Naive thymus-derived CD8-positive, alpha-beta T cell (primary cell): Measurements from ENCODE around the gene ZNF565. TPM values are rescaled to one million over a fixed set of nuclear protein-coding genes. Genes with fewer than 3 reads are reported as not detected.
A peak's percentile ranks its signal among the peaks of the same experiment; 100 is the strongest.
"Not testable (repeated sequence)": the region's sequence is repeated elsewhere in the genome, so short reads cannot be mapped to it uniquely, and the experiment has no call there.

ENCODE experiments used
- ATAC-seq, 2 donors: fragments of 150-1000 bp; cut with Tn5 transposase in 1 of 2; sonication (Bioruptor Pico), chemical (Tn5 transposase) in 1 of 2; 1 replicate in 1 of 2; 2 replicates in 1 of 2; pipeline ENCODE4 v1.10.0; 2021; ENCODE audit warnings: mild to moderate bottlenecking in 2 of 2, moderate library complexity in 2 of 2
- POLR2A ChIA-PET: fragments of 350-600 bp; sonication (Branson Sonifier 250); formaldehyde crosslinking; loops from one replicate; lab custom pipeline; 2021; ENCODE audit warnings: antibody characterized with exemption; lab: Charles Lee
- DNase-seq, 10 donors: peaks; one replicate each; pipeline versions ENCODE4 v3.0.0 to v3.0.0-alpha.2; 2020 to 2022
- H3K27ac Mint-ChIP-seq, 10 donors: one replicate each; pipeline ENCODE4 v1.8.0; 2020 to 2022; ENCODE audit warnings: mild to moderate bottlenecking in 10 of 10, mixed read lengths in 10 of 10, moderate library complexity in 4 of 10, inconsistent platforms in 1 of 10
- H3K27me3 Mint-ChIP-seq, 5 donors: one replicate each; pipeline ENCODE4 v1.8.0; 2021 to 2022; ENCODE audit warnings: mixed read lengths in 5 of 5
- H3K36me3 Mint-ChIP-seq, 3 donors: one replicate each; pipeline ENCODE4 v1.8.0; 2020 to 2022; ENCODE audit warnings: mixed read lengths in 3 of 3, mild to moderate bottlenecking in 2 of 3, inconsistent platforms in 1 of 3
- H3K4me1 Mint-ChIP-seq, 4 donors: one replicate each; pipeline ENCODE4 v1.8.0; 2021 to 2022; ENCODE audit warnings: mixed read lengths in 4 of 4
- H3K4me3 Mint-ChIP-seq, 10 donors: one replicate each; pipeline ENCODE4 v1.8.0; 2020 to 2022; ENCODE audit warnings: mild to moderate bottlenecking in 10 of 10, mixed read lengths in 10 of 10, moderate library complexity in 6 of 10, inconsistent platforms in 1 of 10
- H3K9me3 Mint-ChIP-seq, 9 donors: one replicate each; pipeline ENCODE4 v1.8.0; 2020 to 2022; ENCODE audit warnings: mixed read lengths in 9 of 9, mild to moderate bottlenecking in 3 of 9, inconsistent platforms in 1 of 9, moderate library complexity in 1 of 9
- polyA plus RNA-seq, 3 donors: library from polyadenylated mRNA; unstranded; fragments of 300-500 nt; fragmentation: Illumina TruSeq; gene quantifications; one replicate each; pipeline ENCODE4 v1.2.3, GENCODE V29; 2021
- total RNA-seq, 8 experiments: library from RNA in 2 of 8; stranded (reverse) in 2 of 8; gene quantifications; one replicate each; pipeline ENCODE4 v1.2.3 and lab custom pipeline; 2021 to 2026

ZNF565 gene
- total and polyA plus RNA-seq, 5 experiments from 2014 or later: 1.7 to 9.4 (median 4.8) TPM

DNA sequence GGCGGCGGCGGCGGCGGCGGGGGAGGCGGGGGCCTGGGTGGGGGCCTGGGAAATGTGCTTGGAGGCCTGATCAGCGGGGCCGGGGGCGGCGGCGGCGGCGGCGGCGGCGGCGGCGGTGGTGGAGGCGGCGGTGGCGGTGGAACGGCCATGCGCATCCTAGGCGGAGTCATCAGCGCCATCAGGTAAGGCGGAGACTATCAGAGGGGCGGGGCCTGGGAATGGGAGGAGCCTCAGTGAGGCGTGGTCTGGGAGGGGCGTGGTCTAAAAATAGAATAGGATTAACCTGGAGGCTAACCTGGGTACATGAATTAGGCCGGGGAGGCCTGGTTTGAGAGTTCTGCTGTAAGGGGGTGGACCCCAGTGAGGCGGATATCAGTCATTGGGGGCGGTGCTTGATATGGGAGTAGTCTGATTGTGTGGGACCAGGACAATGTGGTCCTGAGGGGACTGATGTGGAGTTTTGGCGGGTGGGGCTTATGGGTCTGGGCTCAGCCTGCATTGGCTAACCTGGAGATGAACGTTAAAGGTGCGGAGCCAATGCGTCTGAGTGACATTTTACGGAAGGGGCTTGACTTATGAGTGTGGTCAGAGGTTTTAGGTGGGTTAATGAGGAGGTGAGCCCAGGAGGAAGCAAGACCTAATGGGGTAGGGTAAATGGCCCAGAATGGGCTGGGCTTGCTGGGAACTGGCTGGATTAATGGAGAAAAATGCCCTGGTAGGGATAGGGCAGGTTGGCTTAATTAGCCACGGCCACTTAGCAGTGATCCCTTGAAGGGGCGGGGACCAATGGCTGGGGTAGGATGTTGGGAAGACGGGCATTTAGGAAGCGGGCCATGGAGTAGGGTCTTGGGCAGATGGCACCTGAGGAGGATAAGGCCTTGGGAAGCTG, 73.2 kb downstream of the ZNF565 start:
- POLR2A ChIA-PET: interaction anchor here (0.6 to 2.2 kb wide), 6 partner anchors 13 to 477 kb away, joined by 4 to 23 read pairs (median 8); partner anchors contain the start of genes POLR2I, TBCB, ZNF146 and ZNF565

DNA sequence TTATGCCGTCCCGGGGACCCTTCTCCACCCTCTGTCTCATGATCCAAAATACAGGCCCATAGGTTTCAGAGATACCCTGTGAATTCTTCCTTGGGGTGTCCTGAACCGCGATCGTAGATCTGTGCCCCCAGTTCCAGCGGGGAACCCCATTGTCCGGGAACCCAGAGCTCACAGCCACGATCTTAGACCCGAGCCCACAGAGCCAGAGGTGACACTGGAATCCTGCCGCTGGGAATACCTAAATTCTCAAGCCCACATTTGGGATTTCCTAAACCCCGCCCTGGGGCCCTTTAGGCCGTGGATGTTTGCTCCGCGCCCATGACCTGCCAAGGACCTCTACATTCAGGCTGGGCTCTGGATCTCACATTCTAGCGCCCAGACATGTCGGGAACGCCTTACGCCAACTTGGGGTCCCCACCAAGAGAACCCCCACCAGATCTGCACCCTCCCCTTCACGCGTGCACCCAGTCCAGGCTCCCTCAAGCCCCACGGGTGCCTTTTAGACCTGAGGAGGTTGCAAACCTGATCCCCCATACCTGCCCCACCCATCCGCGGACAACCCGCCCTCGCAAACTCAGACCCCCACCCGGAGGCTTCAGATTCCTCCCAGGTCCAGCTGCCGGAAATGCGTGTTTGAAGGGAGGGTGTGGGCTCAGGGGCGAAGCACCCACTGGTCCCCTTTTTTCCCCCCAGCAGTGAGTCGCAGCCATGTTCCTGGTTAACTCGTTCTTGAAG, 74.0 kb downstream of the ZNF565 start:
- H3K4me1 Mint-ChIP-seq: peaks cover 12 to 22% (median 19%) of the 10 kb centered on the region in 4 donors
- H3K4me3 Mint-ChIP-seq: peak overlapping the region; percentile 92 to 96 (median 95)
- DNase-seq (peak in 5 of 10 donors; percentile 48 to 82 (median 53)), ATAC-seq (peak; percentile 27 to 35)
- H3K9me3 Mint-ChIP-seq: peaks cover 0 to 2% (median 0%) of the 10 kb centered on the region in 9 donors
- POLR2A ChIA-PET: interaction anchor here (0.6 to 2.2 kb wide), 9 partner anchors 12 to 476 kb away, joined by 3 to 23 read pairs (median 6); partner anchors contain the start of genes POLR2I, TBCB, THAP8 and ZNF146
- H3K27me3 Mint-ChIP-seq: no peaks in the 10 kb centered on the region
- H3K36me3 Mint-ChIP-seq: peaks cover 0 to 34% (median 12%) of the 10 kb centered on the region in 3 donors
- peak overlapping the region; percentile 82 to 97 (median 95) for H3K27ac Mint-ChIP-seq

More for the DNA sequence above, 73.2 kb downstream of the ZNF565 start:
- Mint-ChIP-seq H3K4me1 (peaks cover 13 to 22% (median 19%) of the 10 kb centered on the region in 4 donors), H3K4me3 (peak overlapping the region; percentile 92 to 96 (median 95)), H3K36me3 (peaks cover 0 to 42% (median 12%) of the 10 kb centered on the region in 3 donors), H3K27ac (peak overlapping the region; percentile 82 to 97 (median 95)), H3K9me3 (peaks cover 0 to 2% (median 0%) of the 10 kb centered on the region in 9 donors), H3K27me3 (no peaks in the 10 kb centered on the region)
- ATAC-seq (peak; percentile 70 to 77), DNase-seq (peak; percentile 77 to 93 (median 90))

DNA sequence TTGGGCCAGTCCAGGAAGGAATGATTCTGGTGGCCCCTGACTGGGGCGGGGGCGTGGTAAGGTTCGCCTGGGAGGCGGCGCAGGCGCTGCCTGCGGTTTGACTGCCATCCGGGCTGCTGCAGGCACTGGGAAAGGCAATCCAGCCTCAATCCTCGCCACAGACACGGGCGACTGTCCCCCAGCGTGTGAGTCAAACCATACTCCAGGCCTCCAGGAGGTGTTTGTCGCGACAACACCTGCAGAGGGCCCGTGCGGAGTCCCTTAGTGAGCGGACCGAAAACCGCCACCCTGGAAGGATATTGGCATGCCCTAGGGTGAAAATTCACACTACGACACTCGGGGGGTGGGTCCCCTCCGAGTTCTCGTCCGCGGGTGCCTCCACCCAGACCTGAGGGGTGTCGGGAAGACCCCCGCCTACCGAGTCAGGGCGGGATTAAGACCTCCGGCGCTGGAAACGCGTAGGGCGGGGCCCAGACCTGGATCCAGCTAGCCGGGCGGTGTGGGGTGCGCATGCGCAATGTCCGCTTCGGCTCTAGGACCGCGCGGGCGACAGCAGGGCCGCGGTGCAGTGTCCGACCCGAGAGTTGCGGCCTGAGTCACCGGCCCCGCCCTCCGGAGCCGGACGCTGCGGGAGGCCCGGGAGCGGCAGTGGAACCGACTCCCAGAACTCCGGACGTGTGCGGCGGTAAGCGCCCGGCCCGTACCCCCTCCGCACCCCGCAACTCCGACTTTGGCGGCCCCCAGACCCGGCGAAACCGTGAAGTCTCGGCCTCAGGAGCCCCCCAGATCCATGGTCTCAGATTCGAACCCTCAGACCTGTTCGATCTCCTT, 74.8 kb downstream of the ZNF565 start, which contains the start of gene CAPNS1:
Gene CAPNS1, plus strand, starts transcription at position 594 of the 831 bp plus-strand sequence. CDS start 946 bp downstream, outside the sequence.
- DNase-seq: peak; percentile 86 to 95 (median 90)
- no peaks in the 10 kb centered on the region for H3K27me3 Mint-ChIP-seq
- H3K4me1 Mint-ChIP-seq: peaks cover 12 to 22% (median 19%) of the 10 kb centered on the region in 4 donors
- POLR2A ChIA-PET: interaction anchor here (0.7 to 2.2 kb wide), 7 partner anchors 12 to 388 kb away, joined by 3 to 23 read pairs (median 4); partner anchors contain the start of genes POLR2I, TBCB, THAP8 and ZNF146
- H3K36me3 Mint-ChIP-seq: peaks cover 0 to 26% (median 12%) of the 10 kb centered on the region in 3 donors
- peak; percentile 67 to 70 for ATAC-seq
- H3K9me3 Mint-ChIP-seq: peaks cover 0 to 2% (median 0%) of the 10 kb centered on the region in 9 donors
- H3K27ac Mint-ChIP-seq: peak within 1 kb of the TSS; percentile 82 to 97 (median 95)
- peak within 1 kb of the TSS; percentile 92 to 96 (median 95) for H3K4me3 Mint-ChIP-seq

- H3K4me1 Mint-ChIP-seq: peaks cover 12 to 22% (median 19%) of the 10 kb centered on the region in 4 donors
- peak overlapping the region; percentile 92 to 96 (median 95) for H3K4me3 Mint-ChIP-seq
- POLR2A ChIA-PET: interaction anchor here (0.7 to 2.2 kb wide), 7 partner anchors 9 to 389 kb away, joined by 3 to 23 read pairs (median 4); partner anchors contain the start of genes POLR2I, TBCB, THAP8 and ZNF146
- ATAC-seq: no peak
- H3K9me3 Mint-ChIP-seq: peaks cover 0 to 2% (median 0%) of the 10 kb centered on the region in 9 donors
- no peaks in the 10 kb centered on the region for H3K27me3 Mint-ChIP-seq
- DNase-seq: no peak
- peak overlapping the region; percentile 82 to 97 (median 95) for H3K27ac Mint-ChIP-seq
- peaks cover 0 to 23% (median 12%) of the 10 kb centered on the region in 3 donors for H3K36me3 Mint-ChIP-seq
These were observed 75.4 kb downstream of the ZNF565 start for GRCh38 chr19:36139120-36139472.

DNA sequence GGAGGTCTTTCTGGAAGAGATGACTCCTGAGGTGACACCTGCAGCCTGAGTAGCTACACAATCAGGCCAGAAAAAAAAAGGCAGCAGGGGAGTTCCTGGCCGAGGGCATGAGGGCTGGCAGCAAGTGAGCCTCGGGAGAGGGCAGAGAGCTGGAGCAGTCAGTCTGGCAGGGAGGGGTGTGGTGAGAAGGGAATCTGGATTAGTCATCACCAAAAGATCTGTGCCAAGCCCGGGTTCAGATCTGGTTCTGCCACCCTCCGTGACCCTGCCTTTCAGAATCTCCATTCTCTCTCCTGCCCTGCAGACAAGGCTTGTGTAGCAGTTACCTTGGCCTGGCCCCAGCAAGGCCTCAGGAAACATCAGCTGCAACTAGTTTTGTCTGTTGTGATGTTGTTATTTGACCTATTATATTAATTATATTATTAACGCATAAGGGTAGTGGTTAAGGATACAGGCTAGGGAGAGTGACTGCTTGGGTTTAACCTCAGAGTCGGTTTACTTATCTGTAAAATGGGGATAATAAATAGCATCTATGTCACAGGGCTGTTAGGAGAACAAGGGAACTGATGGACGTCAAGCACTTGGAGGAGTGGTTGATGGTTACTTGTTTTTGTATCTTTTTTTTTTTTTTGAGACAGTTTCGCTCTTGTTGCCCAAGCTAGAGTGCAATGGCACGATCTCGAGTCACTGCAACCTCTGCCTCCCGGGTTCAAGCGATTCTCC, 77.3 kb downstream of the ZNF565 start:
- POLR2A ChIA-PET: interaction anchor here (1.0 to 2.1 kb wide), 3 partner anchors 13 to 206 kb away, joined by 3 to 5 read pairs (median 4); partner anchors contain the start of gene TBCB
- peaks cover 10 to 32% (median 16%) of the 10 kb centered on the region in 4 donors for H3K4me1 Mint-ChIP-seq
- DNase-seq: no peak
- ATAC-seq: no peak
- no peak overlapping the region for H3K4me3 Mint-ChIP-seq
- H3K9me3 Mint-ChIP-seq: peaks cover 0 to 2% (median 0%) of the 10 kb centered on the region in 9 donors
- no peaks in the 10 kb centered on the region for H3K27me3 Mint-ChIP-seq
- peaks cover 0 to 10% (median 5%) of the 10 kb centered on the region in 3 donors for H3K36me3 Mint-ChIP-seq
- H3K27ac Mint-ChIP-seq: peak overlapping the region in 3 of 10 donors; percentile 1 to 23 (median 7)

- H3K27ac Mint-ChIP-seq, H3K27me3 Mint-ChIP-seq, H3K9me3 Mint-ChIP-seq, ATAC-seq, H3K36me3 Mint-ChIP-seq, H3K4me3 Mint-ChIP-seq, POLR2A ChIA-PET, DNase-seq: not testable (repeated sequence)
- H3K4me1 Mint-ChIP-seq: peaks cover 0 to 37% (median 4%) of the 10 kb centered on the region in 4 donors
These were observed 79.6 kb downstream of the ZNF565 start for GRCh38 chr19:36134867-36135266.

Other genes starting within 250 kb of the ZNF565 start
- gene SDHAF1, start 219.5 kb downstream of the ZNF565 start, total RNA-seq: 10 to 100 TPM; 19.4 to 24.2 TPM
- 10 to 100 TPM; 31.9 to 50.9 (median 34.9) TPM for gene SDHAF1, start 219.5 kb downstream of the ZNF565 start, polyA plus RNA-seq
- 1 to 10 TPM; 3.5 to 4.7 TPM for gene SYNE4, start 205.9 kb downstream of the ZNF565 start, total RNA-seq
- under 1 TPM in 1 of 3 donors, not detected in 2; 0.19 TPM for gene SYNE4, start 205.9 kb downstream of the ZNF565 start, polyA plus RNA-seq
- 10 to 100 TPM; 58.1 to 65.5 TPM for gene ALKBH6, start 200.5 kb downstream of the ZNF565 start, total RNA-seq
- gene ALKBH6, start 200.5 kb downstream of the ZNF565 start, polyA plus RNA-seq: 10 to 100 TPM; 18.7 to 25.6 (median 21.9) TPM
- gene CLIP3, start 181.8 kb downstream of the ZNF565 start, total RNA-seq: 1 to 10 TPM; 1.3 to 1.7 TPM
- 1 to 10 TPM in 2 of 3 donors, not detected in 1; 1.4 to 2.6 TPM for gene CLIP3, start 181.8 kb downstream of the ZNF565 start, polyA plus RNA-seq
- 1 to 10 TPM; 3.6 to 4.6 TPM for gene THAP8, start 160.4 kb downstream of the ZNF565 start, total RNA-seq
- gene THAP8, start 160.4 kb downstream of the ZNF565 start, polyA plus RNA-seq: 1 to 10 TPM; 2.4 to 7.2 (median 5.3) TPM
- 1 to 10 TPM; 2.0 to 2.5 TPM for gene WDR62, start 159.8 kb downstream of the ZNF565 start, total RNA-seq
- under 1 TPM in 2 of 3 donors, not detected in 1; 0.13 to 0.23 TPM for gene WDR62, start 159.8 kb downstream of the ZNF565 start, polyA plus RNA-seq
- not detected for gene OVOL3, start 103.5 kb downstream of the ZNF565 start, total RNA-seq
- not detected for gene OVOL3, start 103.5 kb downstream of the ZNF565 start, polyA plus RNA-seq
- gene POLR2I, start 99.8 kb downstream of the ZNF565 start, total RNA-seq: 10 to 100 TPM; 37.2 to 48.8 TPM
- gene POLR2I, start 99.8 kb downstream of the ZNF565 start, polyA plus RNA-seq: 100 to 1,000 TPM; 124 to 168 (median 149) TPM
- 100 to 1,000 TPM; 111 to 120 TPM for gene TBCB, start 99.2 kb downstream of the ZNF565 start, total RNA-seq
- 100 to 1,000 TPM; 169 to 208 (median 179) TPM for gene TBCB, start 99.2 kb downstream of the ZNF565 start, polyA plus RNA-seq
- 100 to 1,000 TPM; 228 to 239 TPM for gene CAPNS1, start 74.6 kb downstream of the ZNF565 start, total RNA-seq
- gene CAPNS1, start 74.6 kb downstream of the ZNF565 start, polyA plus RNA-seq: 100 to 1,000 TPM in 1 of 3 donors, 10 to 100 TPM in 2; 93.4 to 137 (median 100.0) TPM
- not detected for gene COX7A1, start 62.2 kb downstream of the ZNF565 start, total RNA-seq
- gene COX7A1, start 62.2 kb downstream of the ZNF565 start, polyA plus RNA-seq: not detected
- gene ZNF146, start 441 bp upstream of the ZNF565 start, total RNA-seq: 10 to 100 TPM; 71.8 to 86.0 TPM
- gene ZNF146, start 441 bp upstream of the ZNF565 start, polyA plus RNA-seq: 10 to 100 TPM; 51.4 to 88.6 (median 67.9) TPM
- 10 to 100 TPM; 21.3 to 22.1 TPM for gene ZFP14, start 164.5 kb upstream of the ZNF565 start, total RNA-seq
- gene ZFP14, start 164.5 kb upstream of the ZNF565 start, polyA plus RNA-seq: 1 to 10 TPM; 3.4 to 5.5 (median 4.6) TPM
- 10 to 100 TPM; 10.1 to 12.4 TPM for gene ZFP82, start 204.0 kb upstream of the ZNF565 start, total RNA-seq
- 10 to 100 TPM in 1 of 3 donors, 1 to 10 TPM in 2; 2.8 to 13.5 (median 5.3) TPM for gene ZFP82, start 204.0 kb upstream of the ZNF565 start, polyA plus RNA-seq